Measurements from ENCODE around the gene LSM14A. TPM values are rescaled to one million over a fixed set of nuclear protein-coding genes. Genes with fewer than 3 reads are reported as not detected.

The LSM14A gene
- total and polyA plus RNA-seq, 9 of the 15 experiments (the other 6 are each of a cell fraction or from before 2014, with no cell fraction given): 19.5 to 150 (median 95.1) TPM

GRCh38 chr19:34257559-34257924 is 85.2 kb downstream of the LSM14A start:
- ATAC-seq (no peak), FAIRE-seq (peak; percentile 6), DNase-seq (ENCODE audit: extremely low read depth in 1 of 4, low spot score in 3 of 4) (no peak)
- ChIA-PET POLR2A (interaction anchor here (0.6 kb wide), 1 partner anchor 1094 kb away, joined by 3 read pairs; no protein-coding TSS in a partner anchor), CTCF (ENCODE audit: low intra/inter-chr PET ratio) (no interaction called here)
- in situ Hi-C loops (cut with MboI) (no loop called here), intact Hi-C loops (cut with micrococcal nuclease) (loop anchor here (5.0 kb wide), 1 partner anchor 70 kb away; no protein-coding TSS in a partner anchor)
- WGBS (ENCODE audit: insufficient coverage, low coverage, missing lambda C conversion rate): 71% methylated on average over 2 of the region's 2 CpGs
- Histone ChIP-seq H3K4me3 (no peak overlapping the region), H3K36me3 (ENCODE audit: control insufficient read depth, insufficient read depth, low read length) (peaks cover 4% of the 10 kb centered on the region; the same call in 1 of the 3 replicates), H3K27ac (ENCODE audit: extremely low read depth, low read depth, low read length) (no peak overlapping the region), H3K9me1 (ENCODE audit: control insufficient read depth, insufficient read depth, low read length) (peaks cover 3% of the 10 kb centered on the region), H4K20me1 (replicated peaks; ENCODE audit: control insufficient read depth, insufficient read depth, low read length) (peaks cover 7% of the 10 kb centered on the region), H3K27me3 (ENCODE audit: control insufficient read depth in 2 of 2, insufficient read depth in 2 of 2, low read length in 2 of 2) (no peaks in the 10 kb centered on the region), H3K9ac (ENCODE audit: insufficient read depth in 1 of 2, low read depth in 2 of 2, low read length in 2 of 2) (no peak overlapping the region), H3K4me1 (replicated peaks in 1 of 2; ENCODE audit: control insufficient read depth in 2 of 2, insufficient read depth in 2 of 2, low read length in 2 of 2) (peaks cover 9 to 24% of the 10 kb centered on the region in 2 experiments; a peak in 3 of 5 replicates), H3K4me2 (ENCODE audit: insufficient read depth, low read length) (no peak overlapping the region), H3K79me2 (ENCODE audit: control insufficient read depth, insufficient read depth, low read length) (peaks cover 35% of the 10 kb centered on the region), H2AFZ (ENCODE audit: low read depth, low read length) (no peak overlapping the region), H3K9me3 (replicated peaks; ENCODE audit: control insufficient read depth, insufficient read depth, low read depth, low read length) (no peaks in the 10 kb centered on the region)
- BruUV-seq (replicated peaks): no TSS peak
- TF ChIP-seq ZNF830 (CRISPR knock-in tag; IDR thresholded peaks at IDR 0.05) (no peak), BACH1 (tag; IDR thresholded peaks at IDR 0.05) (no peak), ZNF764 (CRISPR knock-in tag; IDR thresholded peaks at IDR 0.05; ENCODE audit: low read depth) (no peak), ZNF282 (CRISPR knock-in tag; IDR thresholded peaks at IDR 0.05) (no peak), EGR1 (conservative IDR thresholded peaks at IDR 0.05) (no peak), PRPF4 (IDR thresholded peaks at IDR 0.05; ENCODE audit: insufficient read depth, low read depth, low read length, poor library complexity, severe bottlenecking) (no peak), THRAP3 (IDR thresholded peaks at IDR 0.05; ENCODE audit: borderline replicate concordance) (no peak), TOE1 (IDR thresholded peaks at IDR 0.05; ENCODE audit: borderline replicate concordance) (no peak), TOE1 (CRISPR knock-in tag; IDR thresholded peaks at IDR 0.05; ENCODE audit: borderline replicate concordance, low read depth) (no peak), FOSL1 (tag; conservative IDR thresholded peaks at IDR 0.05) (no peak)
- TF ChIP-seq, protein P1, sequence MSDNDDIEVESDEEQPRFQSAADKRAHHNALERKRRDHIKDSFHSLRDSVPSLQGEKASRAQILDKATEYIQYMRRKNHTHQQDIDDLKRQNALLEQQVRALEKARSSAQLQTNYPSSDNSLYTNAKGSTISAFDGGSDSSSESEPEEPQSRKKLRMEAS (CRISPR knock-in tag; IDR thresholded peaks at IDR 0.05): no peak
- TF ChIP-seq, protein P2, sequence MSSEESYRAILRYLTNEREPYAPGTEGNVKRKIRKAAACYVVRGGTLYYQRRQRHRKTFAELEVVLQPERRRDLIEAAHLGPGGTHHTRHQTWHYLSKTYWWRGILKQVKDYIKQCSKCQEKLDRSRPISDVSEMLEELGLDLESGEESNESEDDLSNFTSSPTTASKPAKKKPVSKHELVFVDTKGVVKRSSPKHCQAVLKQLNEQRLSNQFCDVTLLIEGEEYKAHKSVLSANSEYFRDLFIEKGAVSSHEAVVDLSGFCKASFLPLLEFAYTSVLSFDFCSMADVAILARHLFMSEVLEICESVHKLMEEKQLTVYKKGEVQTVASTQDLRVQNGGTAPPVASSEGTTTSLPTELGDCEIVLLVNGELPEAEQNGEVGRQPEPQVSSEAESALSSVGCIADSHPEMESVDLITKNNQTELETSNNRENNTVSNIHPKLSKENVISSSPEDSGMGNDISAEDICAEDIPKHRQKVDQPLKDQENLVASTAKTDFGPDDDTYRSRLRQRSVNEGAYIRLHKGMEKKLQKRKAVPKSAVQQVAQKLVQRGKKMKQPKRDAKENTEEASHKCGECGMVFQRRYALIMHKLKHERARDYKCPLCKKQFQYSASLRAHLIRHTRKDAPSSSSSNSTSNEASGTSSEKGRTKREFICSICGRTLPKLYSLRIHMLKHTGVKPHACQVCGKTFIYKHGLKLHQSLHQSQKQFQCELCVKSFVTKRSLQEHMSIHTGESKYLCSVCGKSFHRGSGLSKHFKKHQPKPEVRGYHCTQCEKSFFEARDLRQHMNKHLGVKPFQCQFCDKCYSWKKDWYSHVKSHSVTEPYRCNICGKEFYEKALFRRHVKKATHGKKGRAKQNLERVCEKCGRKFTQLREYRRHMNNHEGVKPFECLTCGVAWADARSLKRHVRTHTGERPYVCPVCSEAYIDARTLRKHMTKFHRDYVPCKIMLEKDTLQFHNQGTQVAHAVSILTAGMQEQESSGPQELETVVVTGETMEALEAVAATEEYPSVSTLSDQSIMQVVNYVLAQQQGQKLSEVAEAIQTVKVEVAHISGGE (CRISPR knock-in tag; IDR thresholded peaks at IDR 0.05): no peak

Data from K562 (cell line).